H1 (cell line): ENCODE results near the gene JAG1. TPM values are rescaled to one million over a fixed set of nuclear protein-coding genes. Genes with fewer than 3 reads are reported as not detected.

Experiments
- ATF2 ChIP-seq: IDR thresholded peaks from 2 replicates; pipeline ENCODE4 v1.6.1; 2012; ENCODE audit warnings: low read length, inconsistent platforms
- CTBP2 ChIP-seq: IDR thresholded peaks from 2 replicates; pipeline ENCODE4 v1.7.0; 2011; ENCODE audit warnings: borderline replicate concordance, mild to moderate bottlenecking, moderate library complexity, mixed read lengths, low read length; ENCODE audit not compliant: insufficient read depth, insufficient read length
- POLR2AphosphoS5 ChIP-seq: IDR thresholded peaks from 2 replicates; pipeline ENCODE4 v1.6.1; 2011; ENCODE audit warnings: low read depth, low read length
- TAF1 ChIP-seq: IDR thresholded peaks from 2 replicates; pipeline ENCODE4 v1.6.1; 2011; ENCODE audit warnings: mild to moderate bottlenecking, low read depth, low read length
- TAF7 ChIP-seq: optimal IDR thresholded peaks from 2 replicates; pipeline ENCODE3; 2011; ENCODE audit warnings: low read depth, mild to moderate bottlenecking, inconsistent platforms, low read length, moderate library complexity, borderline replicate concordance
- polyA plus RNA-seq, 7 experiments: library from polyadenylated mRNA; depleted of rRNA in 3 of 7; stranded (reverse) in 5 of 7; unstranded in 2 of 7; fragments of >200 nt in 5 of 7; fragments of 200-250 nt in 2 of 7; gene quantifications; 1 replicate in 5 of 7; 2 replicates in 1 of 7; 4 replicates in 1 of 7; pipeline versions ENCODE4 v1.2.1 to v1.2.3, GENCODE V29; 2011 to 2013; ENCODE audit warnings: missing spikeins in 2 of 7, mixed read lengths in 2 of 7
- total RNA-seq: library from RNA; stranded (reverse); fragmentation: NEBNext Ultra II Directional; extraction: Animal tissue kit (Norgen Biotek cat#: 25700); gene quantifications from 2 replicates; pipeline ENCODE4 v1.2.1, GENCODE V29; 2021
- TF ChIP-seq, protein P1 (sequence below): IDR thresholded peaks from 2 replicates; pipeline ENCODE4 v1.6.1; 2011; ENCODE audit warnings: low read length, improper control_type of control experiment

JAG1 gene
- total and polyA plus RNA-seq, 2 of the 8 experiments (the other 6 are each of a cell fraction or from before 2014, with no cell fraction given), result 13.5 to 27.3 TPM

DNA sequence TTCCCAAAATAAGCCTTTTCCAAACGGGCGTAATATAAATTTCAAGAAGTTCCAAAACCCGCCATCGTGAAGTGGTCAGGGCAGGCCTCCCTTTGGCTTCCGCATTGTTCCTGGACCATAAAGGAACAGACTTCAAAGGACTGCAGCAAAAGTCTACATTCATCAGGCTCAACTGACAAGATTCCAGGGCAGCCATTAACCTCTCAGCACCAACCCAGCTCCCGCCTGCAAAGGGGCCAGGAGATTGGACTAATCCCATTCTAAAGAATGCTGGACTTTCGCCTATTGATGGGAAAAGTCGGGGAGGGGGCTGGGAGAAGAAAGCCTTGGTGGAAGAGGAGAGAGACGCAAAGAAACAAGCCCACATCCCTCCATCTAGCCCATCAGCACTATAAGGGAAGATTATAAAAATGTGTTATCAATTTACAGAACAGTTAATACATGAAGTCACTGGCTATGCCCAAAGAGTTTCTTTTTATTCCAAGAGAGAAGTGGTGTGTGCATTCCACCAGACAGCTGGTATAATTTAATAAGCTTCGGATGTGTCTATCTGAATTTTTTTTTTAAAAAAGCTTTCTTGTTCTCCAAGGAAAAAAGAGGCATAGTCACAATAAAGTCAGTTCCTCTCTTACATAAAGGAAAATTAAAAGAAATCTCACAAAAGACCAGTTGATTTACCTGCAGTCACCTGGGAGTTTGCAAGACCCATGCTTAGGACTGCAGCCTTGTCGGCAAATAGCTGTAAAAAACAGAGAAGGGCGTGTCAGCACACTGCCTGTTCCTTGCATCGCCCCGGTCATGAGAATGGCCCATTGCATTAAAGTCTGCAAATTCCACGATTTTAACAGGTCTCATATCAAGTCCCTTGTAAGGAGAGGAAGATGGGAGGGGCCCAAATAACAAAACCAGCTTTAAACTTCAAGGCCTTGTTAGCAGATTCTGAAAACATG lies 17.8 kb downstream of the JAG1 start (continued):
- TF ChIP-seq ATF2 (no peak), CTBP2 (no peak), TAF7 (no peak), POLR2AphosphoS5 (no peak), TAF1 (no peak)
- TF ChIP-seq, protein P1, sequence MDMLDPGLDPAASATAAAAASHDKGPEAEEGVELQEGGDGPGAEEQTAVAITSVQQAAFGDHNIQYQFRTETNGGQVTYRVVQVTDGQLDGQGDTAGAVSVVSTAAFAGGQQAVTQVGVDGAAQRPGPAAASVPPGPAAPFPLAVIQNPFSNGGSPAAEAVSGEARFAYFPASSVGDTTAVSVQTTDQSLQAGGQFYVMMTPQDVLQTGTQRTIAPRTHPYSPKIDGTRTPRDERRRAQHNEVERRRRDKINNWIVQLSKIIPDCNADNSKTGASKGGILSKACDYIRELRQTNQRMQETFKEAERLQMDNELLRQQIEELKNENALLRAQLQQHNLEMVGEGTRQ, result no peak
